DND-41 (cell line): ENCODE results near the gene LYZ.
"Not testable (repeated sequence)": the region's sequence is repeated elsewhere in the genome, so short reads cannot be mapped to it uniquely, and the experiment has no call there.

Source experiments
- ATAC-seq: fragments of 200-7000 bp; cut with Tn5 transposase; 3 replicates; pipeline ENCODE4 v1.9.1; 2021; ENCODE audit warnings: low read depth; ENCODE audit not compliant: insufficient read depth
- DNase-seq: peaks from one replicate; pipeline ENCODE4 v3.0.0-alpha.2; 2020
- H2AFZ ChIP-seq: 2 replicates; pipeline ENCODE4 v1.6.0; 2012; ENCODE audit warnings: low read depth, low read length
- H3K27ac ChIP-seq: 2 replicates; pipeline ENCODE4 v1.5.1; 2012; ENCODE audit warnings: low read length, inconsistent platforms
- H3K27me3 ChIP-seq: fragments of 200-600 bp; sonication (generic); 2 replicates; pipeline ENCODE4 v1.6.0; 2012; ENCODE audit warnings: low read length, mild to moderate bottlenecking, inconsistent platforms; ENCODE audit not compliant: insufficient read depth, poor library complexity
- H3K36me3 ChIP-seq: 2 replicates; pipeline ENCODE4 v1.5.1; 2012; ENCODE audit warnings: low read length, inconsistent platforms; ENCODE audit not compliant: insufficient read depth
- H3K4me1 ChIP-seq: 2 replicates; pipeline ENCODE4 v1.5.1; 2012; ENCODE audit warnings: mild to moderate bottlenecking, low read length; ENCODE audit not compliant: insufficient read depth
- H3K4me2 ChIP-seq: 2 replicates; pipeline ENCODE4 v1.6.0; 2012; ENCODE audit warnings: mild to moderate bottlenecking, moderate library complexity, low read length, inconsistent platforms; ENCODE audit not compliant: insufficient read depth
- H3K4me3 ChIP-seq, 2 experiments: fragments of 200-600 bp in 1 of 2; shearing (Covaris generic) in 1 of 2; 2 replicates each; pipeline ENCODE4 v1.5.1; 2012 to 2016; ENCODE audit warnings: inconsistent platforms in 2 of 2, low read length in 2 of 2, mild to moderate bottlenecking in 2 of 2, low read depth in 1 of 2, moderate library complexity in 1 of 2
- H3K79me2 ChIP-seq: 2 replicates; pipeline ENCODE4 v1.6.0; 2012; ENCODE audit warnings: low read length, inconsistent platforms; ENCODE audit not compliant: insufficient read depth
- H3K9ac ChIP-seq: 2 replicates; pipeline ENCODE4 v1.6.0; 2012; ENCODE audit warnings: low read depth, mild to moderate bottlenecking, inconsistent platforms, low read length, moderate library complexity
- H3K9me3 ChIP-seq: 2 replicates; pipeline ENCODE4 v1.5.1; 2012; ENCODE audit warnings: low read length, moderate library complexity, mild to moderate bottlenecking, inconsistent platforms; ENCODE audit not compliant: insufficient read depth, severe bottlenecking
- H4K20me1 ChIP-seq: 2 replicates; pipeline ENCODE4 v1.6.0; 2012; ENCODE audit warnings: low read length; ENCODE audit not compliant: insufficient read depth
- EZH2 ChIP-seq: IDR thresholded peaks from 3 replicates; pipeline ENCODE4 v1.6.1; 2012; ENCODE audit warnings: borderline replicate concordance, low read depth, mild to moderate bottlenecking, moderate library complexity, low read length, inconsistent platforms; ENCODE audit not compliant: severe bottlenecking
- TF ChIP-seq, protein P1 (sequence below): IDR thresholded peaks from 2 replicates; pipeline ENCODE4 v1.5.1; 2012; ENCODE audit warnings: borderline replicate concordance, low read length, moderate library complexity, mild to moderate bottlenecking; ENCODE audit not compliant: poor library complexity, severe bottlenecking; ENCODE audit errors: extremely low read depth

LYZ gene

DNA sequence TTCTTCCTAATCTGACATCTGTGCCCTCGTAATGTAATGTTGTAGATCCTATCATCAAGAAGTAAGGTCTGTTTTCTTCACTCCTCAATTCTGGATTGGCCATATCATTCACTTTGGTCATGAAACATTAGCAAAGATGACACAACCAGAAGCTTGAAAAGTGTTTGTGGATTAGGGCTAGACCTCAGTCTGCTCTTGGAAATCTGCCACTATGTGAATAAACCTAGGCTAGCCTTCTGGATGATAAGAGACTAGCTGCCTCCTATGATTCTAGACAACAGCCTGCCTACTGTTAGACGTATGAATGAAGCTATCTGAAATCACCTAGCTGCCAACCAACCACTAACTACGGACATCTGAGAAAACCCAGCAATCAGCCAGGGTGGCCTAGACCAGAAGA, 38.7 kb upstream of the LYZ start:
- H3K9me3 ChIP-seq, result peaks cover 4% of the 10 kb centered on the region
- H4K20me1 ChIP-seq, result no peaks in the 10 kb centered on the region
- TF ChIP-seq EZH2, result no peak
- TF ChIP-seq, protein P1, sequence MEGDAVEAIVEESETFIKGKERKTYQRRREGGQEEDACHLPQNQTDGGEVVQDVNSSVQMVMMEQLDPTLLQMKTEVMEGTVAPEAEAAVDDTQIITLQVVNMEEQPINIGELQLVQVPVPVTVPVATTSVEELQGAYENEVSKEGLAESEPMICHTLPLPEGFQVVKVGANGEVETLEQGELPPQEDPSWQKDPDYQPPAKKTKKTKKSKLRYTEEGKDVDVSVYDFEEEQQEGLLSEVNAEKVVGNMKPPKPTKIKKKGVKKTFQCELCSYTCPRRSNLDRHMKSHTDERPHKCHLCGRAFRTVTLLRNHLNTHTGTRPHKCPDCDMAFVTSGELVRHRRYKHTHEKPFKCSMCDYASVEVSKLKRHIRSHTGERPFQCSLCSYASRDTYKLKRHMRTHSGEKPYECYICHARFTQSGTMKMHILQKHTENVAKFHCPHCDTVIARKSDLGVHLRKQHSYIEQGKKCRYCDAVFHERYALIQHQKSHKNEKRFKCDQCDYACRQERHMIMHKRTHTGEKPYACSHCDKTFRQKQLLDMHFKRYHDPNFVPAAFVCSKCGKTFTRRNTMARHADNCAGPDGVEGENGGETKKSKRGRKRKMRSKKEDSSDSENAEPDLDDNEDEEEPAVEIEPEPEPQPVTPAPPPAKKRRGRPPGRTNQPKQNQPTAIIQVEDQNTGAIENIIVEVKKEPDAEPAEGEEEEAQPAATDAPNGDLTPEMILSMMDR, result no peak
- no peak for DNase-seq
- H3K9ac ChIP-seq, result no peak overlapping the region
- no peak for ATAC-seq
- H3K36me3 ChIP-seq, result no peaks in the 10 kb centered on the region
- no peaks in the 10 kb centered on the region for H3K4me1 ChIP-seq
- no peak overlapping the region for H2AFZ ChIP-seq
- H3K27ac ChIP-seq, result no peak overlapping the region
- H3K4me2 ChIP-seq, result no peak overlapping the region
- no peak overlapping the region for H3K4me3 ChIP-seq
- no peaks in the 10 kb centered on the region for H3K79me2 ChIP-seq
- H3K27me3 ChIP-seq, result no peaks in the 10 kb centered on the region

DNA sequence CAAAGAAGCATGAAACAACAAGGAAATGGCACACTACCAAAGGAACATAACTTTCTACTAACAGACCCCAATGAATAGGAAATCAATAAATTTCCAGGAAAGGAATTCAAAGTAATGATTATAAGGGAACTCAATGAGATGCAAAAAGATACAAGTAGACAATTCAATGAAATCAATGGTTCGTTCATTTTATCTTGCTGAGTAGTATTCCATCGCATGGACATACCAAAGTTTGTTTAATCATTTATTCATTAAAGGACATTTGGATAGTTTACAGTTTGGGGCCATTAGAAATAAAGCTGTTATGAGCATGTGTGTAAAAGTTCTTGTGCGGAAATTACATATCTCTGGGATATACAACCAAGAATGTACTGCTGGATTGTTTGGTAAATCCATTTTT, 35.0 kb upstream of the LYZ start:
- Histone ChIP-seq H3K9ac (no peak overlapping the region), H3K4me3 (no peak overlapping the region), H3K27me3 (no peaks in the 10 kb centered on the region), H3K4me2 (no peak overlapping the region), H3K27ac (no peak overlapping the region), H2AFZ (no peak overlapping the region), H3K79me2 (no peaks in the 10 kb centered on the region), H3K36me3 (no peaks in the 10 kb centered on the region), H3K4me1 (no peaks in the 10 kb centered on the region), H4K20me1 (no peaks in the 10 kb centered on the region), H3K9me3 (no peaks in the 10 kb centered on the region)
- TF ChIP-seq EZH2, result no peak
- TF ChIP-seq, protein P1, result no peak
- no peak for ATAC-seq
- no peak for DNase-seq

DNA sequence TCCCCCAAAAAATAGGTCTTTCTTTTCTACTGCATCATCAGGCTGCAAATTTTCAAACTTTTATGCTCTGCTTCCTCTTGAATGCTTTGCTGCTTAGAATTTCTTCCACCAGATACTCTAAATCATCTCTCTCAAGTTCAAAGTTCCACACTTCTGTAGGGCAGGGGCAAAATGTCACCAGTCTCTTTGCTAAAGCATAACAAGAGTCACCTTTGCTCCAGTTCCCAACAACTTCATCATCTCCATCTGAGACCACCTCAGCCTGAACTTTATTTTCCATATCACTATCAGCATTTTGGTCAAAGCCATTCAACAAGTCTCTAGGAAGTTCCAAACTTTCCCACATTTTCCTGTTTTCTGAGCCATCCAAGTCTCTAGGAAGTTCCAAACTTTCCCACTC, 31.4 kb upstream of the LYZ start:
- DNase-seq, H3K79me2 ChIP-seq, ATAC-seq, H4K20me1 ChIP-seq, H3K4me2 ChIP-seq, H3K27ac ChIP-seq, H3K4me3 ChIP-seq, H3K27me3 ChIP-seq, H3K36me3 ChIP-seq, H2AFZ ChIP-seq, H3K9me3 ChIP-seq, H3K9ac ChIP-seq, H3K4me1 ChIP-seq: not testable (repeated sequence)

DNA sequence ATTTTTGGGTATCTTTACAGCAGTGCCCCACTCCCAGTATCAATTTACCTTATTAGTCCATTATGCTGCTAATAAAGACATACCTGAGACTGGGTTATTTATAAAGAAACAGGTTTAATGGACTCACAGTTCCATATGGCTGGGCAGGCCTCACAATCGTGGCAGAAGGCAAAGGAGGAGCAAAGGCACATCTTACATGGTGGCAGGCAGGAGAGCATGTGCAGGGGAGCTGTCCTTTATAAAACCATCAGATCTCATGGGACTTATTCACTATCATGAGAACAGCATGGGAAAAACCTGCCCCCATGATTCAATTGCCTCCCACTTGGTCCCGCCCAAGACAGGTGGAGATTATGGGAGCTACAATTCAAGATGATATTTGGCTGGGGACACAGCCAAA, 30.9 kb upstream of the LYZ start:
- H3K27me3 ChIP-seq, H4K20me1 ChIP-seq, H3K9me3 ChIP-seq, H3K36me3 ChIP-seq, H2AFZ ChIP-seq, H3K4me2 ChIP-seq, DNase-seq, ATAC-seq, H3K9ac ChIP-seq, H3K4me3 ChIP-seq, H3K4me1 ChIP-seq, H3K27ac ChIP-seq, H3K79me2 ChIP-seq: not testable (repeated sequence)
